Spleen (tissue), 11 donors: ENCODE results near the gene TOR4A. TPM values are rescaled to one million over a fixed set of nuclear protein-coding genes. Genes with fewer than 3 reads are reported as not detected.

Experiments
- DNase-seq: peaks from one replicate; pipeline ENCODE4 v3.0.0-alpha.2; 2020
- H3K27ac ChIP-seq, 8 donors: fragments of 200-600 bp; sonication (generic) in 7 of 8; 1 replicate in 4 of 8; 2 replicates in 4 of 8; pipeline versions ENCODE4 v1.5.0 to v1.8.0; 2016 to 2021; ENCODE audit warnings: inconsistent platforms in 4 of 8, mild to moderate bottlenecking in 4 of 8, moderate library complexity in 1 of 8
- H3K27me3 ChIP-seq, 7 donors: fragments of 200-600 bp; sonication (generic) in 6 of 7; replicated peaks in 1 of 7; 1 replicate in 4 of 7; 2 replicates in 3 of 7; pipeline versions ENCODE4 v1.5.0 to v1.8.0; 2016 to 2021; ENCODE audit warnings: inconsistent platforms in 3 of 7, mild to moderate bottlenecking in 1 of 7
- H3K36me3 ChIP-seq, 6 donors: fragments of 200-600 bp; sonication (generic) in 5 of 6; 1 replicate in 4 of 6; 2 replicates in 2 of 6; pipeline versions ENCODE4 v1.5.0 to v1.8.0; 2016 to 2021; ENCODE audit warnings: inconsistent platforms in 2 of 6
- H3K4me1 ChIP-seq, 6 donors: fragments of 200-600 bp; sonication (generic) in 5 of 6; 1 replicate in 3 of 6; 2 replicates in 3 of 6; pipeline versions ENCODE4 v1.5.0 to v1.8.0; 2016 to 2021; ENCODE audit warnings: inconsistent platforms in 3 of 6
- H3K4me3 ChIP-seq, 8 donors: fragments of 200-600 bp; sonication (generic) in 7 of 8; 1 replicate in 4 of 8; 2 replicates in 4 of 8; pipeline versions ENCODE4 v1.5.0 to v1.8.0; 2016 to 2021; ENCODE audit warnings: inconsistent platforms in 4 of 8, mild to moderate bottlenecking in 4 of 8, moderate library complexity in 2 of 8
- H3K9me3 ChIP-seq, 8 donors: fragments of 200-600 bp; sonication (generic) in 7 of 8; 1 replicate in 4 of 8; 2 replicates in 4 of 8; pipeline versions ENCODE4 v1.5.0 to v1.8.0; 2016 to 2021; ENCODE audit warnings: inconsistent platforms in 4 of 8
- POLR2A ChIP-seq, 3 donors: fragments of 450-650 bp; IDR thresholded peaks; one replicate each; pipeline ENCODE4 v1.5.1; 2017; ENCODE audit warnings: antibody characterized with exemption in 3 of 3, mild to moderate bottlenecking in 1 of 3
- POLR2AphosphoS5 ChIP-seq, 3 donors: sonication (generic); formaldehyde crosslinking; IDR thresholded peaks; one replicate each; pipeline ENCODE4 v1.5.1; 2017; ENCODE audit warnings: antibody characterized with exemption in 3 of 3
- WGBS, 5 donors: extraction: QIAGEN DNeasy Blood & Tissue Kit in 3 of 5; methylation state at CpG; one replicate each; pipeline versions ENCODE4 v1.1.5 to v1.1.7; 2013 to 2018; 5-methylcytosine and 5-hydroxymethylcytosine counted together
- intact Hi-C: fragments of 100-400 bp; cut with DNase I; formaldehyde crosslinking; loops from one replicate; pipeline ENCODE4 v1.15.0; 2023; ENCODE audit warnings: low total_unique reads
- polyA plus RNA-seq, 3 donors: library from polyadenylated mRNA; stranded (reverse); fragments of 200-250 nt; gene quantifications; one replicate each; pipeline ENCODE4 v1.2.1, GENCODE V29; 2013
- total RNA-seq, 7 donors: library from RNA; depleted of rRNA in 3 of 7; stranded (reverse); fragments of >200 nt in 3 of 7; fragmentation: NEBNext Ultra II Directional in 4 of 7; extraction: Animal tissue kit (Norgen Biotek cat#: 25700) in 4 of 7; gene quantifications; one replicate each; pipeline versions ENCODE4 v1.1.0 to v1.2.1, GENCODE V29; 2016 to 2021
- TF ChIP-seq, protein P1 (sequence below), 11 experiments: fragments of 200-600 bp in 7 of 11; fragments of 450-650 bp in 4 of 11; sonication (generic) in 4 of 11; IDR thresholded peaks in 8 of 11; conservative IDR thresholded peaks in 3 of 11; 1 replicate in 7 of 11; 2 replicates in 4 of 11; pipeline versions ENCODE4 v1.4.0 to v1.8.0; 2016 to 2021; ENCODE audit warnings: antibody characterized with exemption in 11 of 11, inconsistent platforms in 4 of 11, mild to moderate bottlenecking in 1 of 11
- donor health status: healthy with polysubstance abuse.
- donor health status: DM: no; HTN: no; CAD: no; lungs with moderate emphysema.
- donor health status: DM: no; HTN: no; CAD: no.
- donor health status: Bipolar disorder and iron deficiency.
- donor health status: healthy.
- donor health status: DM: no; HTN: no; CAD: no.
- donor health status: DM: yes; HTN: yes; CAD: no.

TOR4A gene
- total and polyA plus RNA-seq, 10 donors: 3.2 to 39.9 (median 26.2) TPM

DNA sequence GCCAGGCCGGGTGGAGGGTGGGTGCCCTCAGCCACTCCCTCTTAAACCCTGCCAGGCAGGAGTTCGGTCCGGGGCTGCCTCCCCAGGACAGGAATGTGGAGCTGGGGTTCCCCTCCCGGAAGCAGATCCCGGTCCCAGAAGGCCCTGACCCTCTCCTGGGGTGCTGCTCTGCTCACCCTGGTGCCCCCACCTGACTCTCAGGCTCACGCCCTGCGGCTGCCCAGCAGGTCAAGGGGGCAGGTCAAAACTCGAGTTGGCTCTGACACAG is 28.2 kb downstream of the TOR4A start:
- Histone ChIP-seq H3K27me3 (peaks cover 0 to 66% (median 8%) of the 10 kb centered on the region in 7 donors), H3K9me3 (no peaks in the 10 kb centered on the region), H3K4me1 (peaks cover 33 to 70% (median 63%) of the 10 kb centered on the region in 6 donors), H3K27ac (peak overlapping the region in 7 of 8 donors; percentile 41 to 77 (median 68)), H3K36me3 (no peaks in the 10 kb centered on the region), H3K4me3 (peak overlapping the region in 2 of 8 donors; percentile 15 to 31)
- intact Hi-C loops: no loop called here
- WGBS, 5 donors: 20 to 44% (median 25%) methylated on average over 4 to 8 of the region's 8 CpGs
- no peak for DNase-seq
- TF ChIP-seq, protein P1, sequence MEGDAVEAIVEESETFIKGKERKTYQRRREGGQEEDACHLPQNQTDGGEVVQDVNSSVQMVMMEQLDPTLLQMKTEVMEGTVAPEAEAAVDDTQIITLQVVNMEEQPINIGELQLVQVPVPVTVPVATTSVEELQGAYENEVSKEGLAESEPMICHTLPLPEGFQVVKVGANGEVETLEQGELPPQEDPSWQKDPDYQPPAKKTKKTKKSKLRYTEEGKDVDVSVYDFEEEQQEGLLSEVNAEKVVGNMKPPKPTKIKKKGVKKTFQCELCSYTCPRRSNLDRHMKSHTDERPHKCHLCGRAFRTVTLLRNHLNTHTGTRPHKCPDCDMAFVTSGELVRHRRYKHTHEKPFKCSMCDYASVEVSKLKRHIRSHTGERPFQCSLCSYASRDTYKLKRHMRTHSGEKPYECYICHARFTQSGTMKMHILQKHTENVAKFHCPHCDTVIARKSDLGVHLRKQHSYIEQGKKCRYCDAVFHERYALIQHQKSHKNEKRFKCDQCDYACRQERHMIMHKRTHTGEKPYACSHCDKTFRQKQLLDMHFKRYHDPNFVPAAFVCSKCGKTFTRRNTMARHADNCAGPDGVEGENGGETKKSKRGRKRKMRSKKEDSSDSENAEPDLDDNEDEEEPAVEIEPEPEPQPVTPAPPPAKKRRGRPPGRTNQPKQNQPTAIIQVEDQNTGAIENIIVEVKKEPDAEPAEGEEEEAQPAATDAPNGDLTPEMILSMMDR (IDR thresholded peaks at IDR 0.05 in 8 of 11, conservative IDR thresholded peaks at IDR 0.05 in 3 of 11): peak in 1 of 11 experiments; percentile 6
- no peak for TF ChIP-seq POLR2A (IDR thresholded peaks at IDR 0.05)

DNA sequence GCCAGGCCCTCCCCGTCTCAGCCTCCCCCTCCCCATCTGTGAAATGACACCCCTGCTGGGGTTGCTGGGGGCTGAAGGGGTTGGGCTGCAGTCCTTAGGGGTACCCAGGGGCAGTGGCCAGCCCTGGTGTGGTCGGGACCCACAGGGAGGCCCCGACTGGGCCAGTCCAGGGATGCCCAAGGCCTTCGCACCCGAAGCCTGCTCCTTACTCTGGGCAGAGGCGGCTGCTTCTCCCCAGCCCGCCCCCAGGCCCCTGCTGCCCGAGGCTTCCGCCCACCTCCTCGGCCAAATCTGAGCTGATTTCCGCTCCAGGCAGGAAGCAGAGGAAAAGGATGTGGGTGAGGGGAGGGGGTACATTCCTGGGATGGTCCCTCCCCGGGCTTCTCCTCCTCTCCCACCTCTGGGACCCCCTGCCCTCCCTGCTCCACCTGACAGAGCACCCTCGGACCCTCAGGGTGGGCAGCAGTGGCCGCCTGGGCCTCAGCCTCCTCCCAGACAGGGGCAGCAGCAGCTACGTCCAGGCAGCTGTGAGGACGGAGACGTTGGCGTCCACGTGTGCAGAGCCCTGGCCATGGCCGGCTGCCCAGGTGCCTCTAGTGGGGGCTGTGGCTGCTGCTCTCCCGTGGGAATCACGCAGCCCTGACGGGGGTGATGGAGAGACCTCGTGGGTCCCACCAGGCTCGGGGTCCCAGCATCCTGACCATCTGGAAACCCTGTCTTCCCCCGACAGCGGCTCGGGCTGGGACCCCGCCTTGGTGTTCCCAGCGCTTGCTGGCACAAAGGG is 28.7 kb downstream of the TOR4A start:
- no peaks in the 10 kb centered on the region for H3K36me3 ChIP-seq
- H3K27me3 ChIP-seq: peaks cover 0 to 61% (median 5%) of the 10 kb centered on the region in 7 donors
- peak overlapping the region in 1 of 8 donors; percentile 31 for H3K4me3 ChIP-seq
- TF ChIP-seq, protein P1 (IDR thresholded peaks at IDR 0.05 in 8 of 11, conservative IDR thresholded peaks at IDR 0.05 in 3 of 11): no peak
- peak in 2 of 3 donors; percentile 7 for TF ChIP-seq POLR2AphosphoS5 (IDR thresholded peaks at IDR 0.05)
- peak overlapping the region; percentile 13 to 77 (median 68) for H3K27ac ChIP-seq
- H3K9me3 ChIP-seq: no peaks in the 10 kb centered on the region
- intact Hi-C loops: no loop called here
- peaks cover 33 to 69% (median 59%) of the 10 kb centered on the region in 6 donors for H3K4me1 ChIP-seq
- DNase-seq: peak; percentile 77
- WGBS, 5 donors: 17 to 25% (median 20%) methylated on average over 11 to 30 of the region's 30 CpGs

DNA sequence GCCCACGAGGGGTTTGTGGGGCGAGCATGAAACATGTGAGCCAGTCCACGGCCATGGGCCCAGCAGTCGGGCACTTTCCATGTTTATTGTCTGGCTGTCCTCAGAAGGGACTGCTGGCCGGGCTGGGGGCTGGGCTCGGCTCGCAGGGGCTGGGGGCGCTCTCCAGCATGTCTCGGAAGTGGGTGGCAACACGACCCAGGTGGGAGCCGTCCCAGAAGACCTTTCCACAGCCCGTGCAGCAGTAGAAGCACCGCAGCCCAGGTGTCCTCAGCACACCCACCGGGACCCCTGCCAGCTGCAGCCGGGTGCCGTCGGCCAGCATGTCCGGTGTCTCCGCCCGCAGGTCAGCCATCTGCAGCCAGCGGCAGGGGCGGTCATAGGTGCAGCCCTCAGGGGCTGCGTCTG is 29.3 kb downstream of the TOR4A start:
- H3K4me3 ChIP-seq: no peak overlapping the region
- WGBS, 5 donors: 30 to 49% (median 36%) methylated on average over 4 to 23 of the region's 23 CpGs
- peaks cover 33 to 70% (median 54%) of the 10 kb centered on the region in 6 donors for H3K4me1 ChIP-seq
- H3K36me3 ChIP-seq: no peaks in the 10 kb centered on the region
- H3K9me3 ChIP-seq: no peaks in the 10 kb centered on the region
- intact Hi-C loops: no loop called here
- DNase-seq: no peak
- H3K27ac ChIP-seq: peak overlapping the region in 6 of 8 donors; percentile 13 to 77 (median 68)
- TF ChIP-seq POLR2A (IDR thresholded peaks at IDR 0.05) (no peak), POLR2AphosphoS5 (IDR thresholded peaks at IDR 0.05) (peak; percentile 27 to 68 (median 40))
- TF ChIP-seq, protein P1 (IDR thresholded peaks at IDR 0.05 in 8 of 11, conservative IDR thresholded peaks at IDR 0.05 in 3 of 11): no peak
- H3K27me3 ChIP-seq: peaks cover 0 to 57% (median 5%) of the 10 kb centered on the region in 7 donors

DNA sequence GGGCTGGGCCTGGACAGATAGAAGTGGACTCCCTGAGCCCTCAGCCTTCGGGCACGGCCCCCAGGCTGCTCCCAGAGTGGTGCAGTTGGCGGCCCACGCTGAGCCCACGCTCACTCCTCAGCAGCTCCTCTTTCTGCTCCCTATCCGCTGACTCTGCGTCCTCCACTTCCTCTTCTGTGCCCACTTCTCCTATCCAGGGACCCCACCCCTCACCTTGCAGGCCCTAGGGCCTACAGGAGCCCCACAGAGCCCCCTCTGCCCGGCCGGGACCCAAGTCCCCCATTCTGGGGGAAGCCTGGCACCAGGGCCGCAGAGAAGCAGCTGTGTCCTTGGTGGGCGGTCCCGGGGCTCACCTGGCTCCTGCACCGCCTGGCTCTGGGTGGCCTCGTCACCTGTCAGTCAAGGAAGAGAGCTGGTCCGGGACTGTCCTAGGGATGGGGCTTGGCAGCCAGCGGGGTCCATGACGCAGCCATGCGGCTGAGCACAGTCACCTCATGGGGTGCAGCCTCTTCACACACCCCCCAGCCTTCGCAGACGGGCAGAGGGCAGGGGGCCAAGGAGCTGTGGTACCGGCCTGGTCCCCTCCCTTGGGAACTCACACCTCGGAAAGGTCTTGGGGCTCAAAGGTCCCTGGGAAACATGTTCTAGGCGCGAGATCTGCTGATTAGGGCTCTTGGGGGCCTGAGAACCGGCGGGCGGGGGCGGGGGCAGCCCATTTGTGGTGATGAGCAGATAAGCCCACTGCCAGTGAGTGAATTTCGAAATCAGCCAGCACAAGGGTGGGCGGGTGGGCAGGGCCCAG is 29.9 kb downstream of the TOR4A start:
- Histone ChIP-seq H3K27me3 (peaks cover 0 to 55% (median 5%) of the 10 kb centered on the region in 7 donors), H3K36me3 (no peaks in the 10 kb centered on the region), H3K4me3 (no peak overlapping the region), H3K4me1 (peaks cover 33 to 75% (median 54%) of the 10 kb centered on the region in 6 donors), H3K27ac (peak overlapping the region in 2 of 8 donors; percentile 68), H3K9me3 (no peaks in the 10 kb centered on the region)
- intact Hi-C loops: no loop called here
- peak in 1 of 3 donors; percentile 2 for TF ChIP-seq POLR2AphosphoS5 (IDR thresholded peaks at IDR 0.05)
- TF ChIP-seq, protein P1 (IDR thresholded peaks at IDR 0.05 in 8 of 11, conservative IDR thresholded peaks at IDR 0.05 in 3 of 11): no peak
- DNase-seq: peak; percentile 77
- WGBS, 5 donors: 26 to 40% (median 32%) methylated on average over 21 to 30 of the region's 30 CpGs
